Panc1 (cell line): ENCODE data around the gene JMJD1C.

Source experiments
- CTCF ChIP-seq: fragments of 450-650 bp; IDR thresholded peaks from 2 replicates; pipeline ENCODE4 v1.5.1; 2017; ENCODE audit warnings: mild to moderate bottlenecking
- POLR2AphosphoS5 ChIP-seq: IDR thresholded peaks from 2 replicates; pipeline ENCODE4 v1.6.1; 2012; ENCODE audit warnings: mild to moderate bottlenecking, low read depth, low read length, moderate library complexity
- REST ChIP-seq, 2 experiments: IDR thresholded peaks; 2 replicates each; pipeline ENCODE4 v1.6.1; 2011 to 2012; ENCODE audit warnings: low read depth in 2 of 2, control low read depth in 1 of 2, low read length in 1 of 2, mild to moderate bottlenecking in 1 of 2, moderate library complexity in 1 of 2; ENCODE audit not compliant: insufficient read depth in 1 of 2
- SIN3A ChIP-seq: IDR thresholded peaks from 2 replicates; pipeline ENCODE4 v1.6.1; 2012; ENCODE audit warnings: low read depth, mild to moderate bottlenecking, low read length, moderate library complexity, borderline replicate concordance; ENCODE audit not compliant: insufficient read depth
- TCF7L2 ChIP-seq: IDR thresholded peaks from 2 replicates; pipeline ENCODE4 v1.6.1; 2011; ENCODE audit warnings: mild to moderate bottlenecking, low read depth, low read length, inconsistent platforms

DNA sequence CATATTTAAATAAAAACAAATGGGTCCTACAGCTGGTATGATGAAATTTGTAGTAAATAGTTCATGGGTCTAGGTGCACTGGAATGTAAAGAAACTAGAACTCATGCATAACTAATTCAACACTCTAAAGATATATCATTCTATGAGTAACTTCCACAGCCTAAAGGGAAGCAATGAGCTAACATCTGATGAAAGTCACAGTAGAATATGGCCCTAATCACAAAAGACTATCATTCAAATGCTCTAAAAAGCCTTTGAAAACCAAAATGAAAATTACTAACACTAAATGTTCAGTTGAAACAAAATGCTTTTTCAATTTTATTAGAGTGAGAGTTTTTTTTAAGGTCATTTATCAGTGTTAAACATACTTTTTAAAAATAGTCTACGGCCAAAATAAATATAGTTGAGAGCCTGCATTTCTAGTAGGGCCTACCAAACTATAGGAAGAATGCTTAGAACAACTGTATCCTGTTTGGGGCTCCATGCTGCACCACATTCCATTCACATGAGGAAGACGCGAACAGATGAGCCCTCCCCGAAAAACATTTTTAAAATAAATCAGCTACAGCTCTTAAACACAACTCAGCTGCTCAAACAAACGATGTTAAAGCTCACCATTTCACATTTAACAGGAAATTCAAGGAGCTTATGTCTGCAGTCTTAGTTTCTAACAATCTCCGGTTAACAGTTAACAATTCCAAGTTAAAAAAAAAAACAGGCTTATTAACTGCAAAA is 198.2 kb downstream of the JMJD1C start:
- TF ChIP-seq CTCF = no peak
- TF ChIP-seq TCF7L2 = 0 out of 2 replicates have a peak, but pooled peaks have one; percentile 10
- TF ChIP-seq POLR2AphosphoS5 = no peak
- TF ChIP-seq SIN3A = no peak
- TF ChIP-seq REST (IDR thresholded peaks at IDR 0.05; ENCODE audit: insufficient read depth in 1 of 2, low read depth in 2 of 2, low read length in 1 of 2) = no peak
